Ishikawa (cell line): ENCODE results near the gene TMEM131.

Experiments
- CEBPB ChIP-seq: IDR thresholded peaks from 2 replicates; pipeline ENCODE4 v1.6.1; 2012
- CREB1 ChIP-seq: IDR thresholded peaks from 2 replicates; pipeline ENCODE4 v1.6.1; 2012; ENCODE audit warnings: low read depth
- EGR1 ChIP-seq: IDR thresholded peaks from 2 replicates; pipeline ENCODE4 v1.6.1; 2012
- EP300 ChIP-seq: IDR thresholded peaks from 2 replicates; pipeline ENCODE4 v1.6.1; 2012; ENCODE audit warnings: borderline replicate concordance
- FOXM1 ChIP-seq: IDR thresholded peaks from 2 replicates; pipeline ENCODE4 v1.6.1; 2012; ENCODE audit warnings: low read depth, borderline replicate concordance
- NFIC ChIP-seq: IDR thresholded peaks from 2 replicates; pipeline ENCODE4 v1.6.1; 2012
- RAD21 ChIP-seq: IDR thresholded peaks from 2 replicates; pipeline ENCODE4 v1.6.1; 2012; ENCODE audit warnings: low read depth
- TAF1 ChIP-seq: IDR thresholded peaks from 2 replicates; pipeline ENCODE4 v1.6.1; 2012; ENCODE audit warnings: low read depth, mild to moderate bottlenecking
- TEAD4 ChIP-seq: IDR thresholded peaks from 2 replicates; pipeline ENCODE4 v1.6.1; 2012
- YY1 ChIP-seq: IDR thresholded peaks from 2 replicates; pipeline ENCODE4 v1.6.1; 2012; ENCODE audit warnings: low read depth
- ZBTB7A ChIP-seq: IDR thresholded peaks from 2 replicates; pipeline ENCODE4 v1.6.1; 2012; ENCODE audit warnings: low read depth
- TF ChIP-seq, protein P1 (sequence below): IDR thresholded peaks from 2 replicates; pipeline ENCODE4 v1.6.1; 2012
- TF ChIP-seq, protein P2 (sequence below): IDR thresholded peaks from 2 replicates; pipeline ENCODE4 v1.6.1; 2012; ENCODE audit warnings: low read depth, mild to moderate bottlenecking

GRCh38 chr2:97769308-97769707, 226.4 kb downstream of the TMEM131 start:
- no peak for TF ChIP-seq YY1
- no peak for TF ChIP-seq TEAD4
- no peak for TF ChIP-seq EGR1
- no peak for TF ChIP-seq EP300
- TF ChIP-seq RAD21 = no peak
- no peak for TF ChIP-seq FOXM1
- TF ChIP-seq ZBTB7A = no peak
- TF ChIP-seq NFIC = no peak
- TF ChIP-seq, protein P1, sequence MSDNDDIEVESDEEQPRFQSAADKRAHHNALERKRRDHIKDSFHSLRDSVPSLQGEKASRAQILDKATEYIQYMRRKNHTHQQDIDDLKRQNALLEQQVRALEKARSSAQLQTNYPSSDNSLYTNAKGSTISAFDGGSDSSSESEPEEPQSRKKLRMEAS = no peak
- TF ChIP-seq CEBPB = no peak
- no peak for TF ChIP-seq CREB1
- no peak for TF ChIP-seq TAF1
- TF ChIP-seq, protein P2, sequence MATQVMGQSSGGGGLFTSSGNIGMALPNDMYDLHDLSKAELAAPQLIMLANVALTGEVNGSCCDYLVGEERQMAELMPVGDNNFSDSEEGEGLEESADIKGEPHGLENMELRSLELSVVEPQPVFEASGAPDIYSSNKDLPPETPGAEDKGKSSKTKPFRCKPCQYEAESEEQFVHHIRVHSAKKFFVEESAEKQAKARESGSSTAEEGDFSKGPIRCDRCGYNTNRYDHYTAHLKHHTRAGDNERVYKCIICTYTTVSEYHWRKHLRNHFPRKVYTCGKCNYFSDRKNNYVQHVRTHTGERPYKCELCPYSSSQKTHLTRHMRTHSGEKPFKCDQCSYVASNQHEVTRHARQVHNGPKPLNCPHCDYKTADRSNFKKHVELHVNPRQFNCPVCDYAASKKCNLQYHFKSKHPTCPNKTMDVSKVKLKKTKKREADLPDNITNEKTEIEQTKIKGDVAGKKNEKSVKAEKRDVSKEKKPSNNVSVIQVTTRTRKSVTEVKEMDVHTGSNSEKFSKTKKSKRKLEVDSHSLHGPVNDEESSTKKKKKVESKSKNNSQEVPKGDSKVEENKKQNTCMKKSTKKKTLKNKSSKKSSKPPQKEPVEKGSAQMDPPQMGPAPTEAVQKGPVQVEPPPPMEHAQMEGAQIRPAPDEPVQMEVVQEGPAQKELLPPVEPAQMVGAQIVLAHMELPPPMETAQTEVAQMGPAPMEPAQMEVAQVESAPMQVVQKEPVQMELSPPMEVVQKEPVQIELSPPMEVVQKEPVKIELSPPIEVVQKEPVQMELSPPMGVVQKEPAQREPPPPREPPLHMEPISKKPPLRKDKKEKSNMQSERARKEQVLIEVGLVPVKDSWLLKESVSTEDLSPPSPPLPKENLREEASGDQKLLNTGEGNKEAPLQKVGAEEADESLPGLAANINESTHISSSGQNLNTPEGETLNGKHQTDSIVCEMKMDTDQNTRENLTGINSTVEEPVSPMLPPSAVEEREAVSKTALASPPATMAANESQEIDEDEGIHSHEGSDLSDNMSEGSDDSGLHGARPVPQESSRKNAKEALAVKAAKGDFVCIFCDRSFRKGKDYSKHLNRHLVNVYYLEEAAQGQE = no peak
